K562 (cell line): ENCODE measurements around the gene HPCA. TPM values are rescaled to one million over a fixed set of nuclear protein-coding genes. Genes with fewer than 3 reads are reported as not detected.

ENCODE experiments used
- ATAC-seq: fragments of 200-7000 bp; cut with Tn5 transposase; 3 replicates; pipeline ENCODE4 v1.9.1; 2020; ENCODE audit warnings: moderate library complexity
- BruUV-seq: library from RNA; stranded (reverse); fragments of 400-500 nt; replicated peaks from 2 replicates; lab custom pipeline; 2021; lab: Mats Ljungman, UMichigan
- CTCF ChIA-PET: fragments of 300-600 bp; formaldehyde crosslinking; extraction: SDS; loops from one replicate; lab custom pipeline; 2021; ENCODE audit warnings: low intra/inter-chr PET ratio; lab: Yijun Ruan, JAX
- POLR2A ChIA-PET: fragments of 300-600, 350-650 bp; sonication (Branson Sonifier 250); formaldehyde crosslinking; extraction: SDS; loops from one replicate; lab custom pipeline; 2021; ENCODE audit warnings: antibody characterized with exemption, inconsistent platforms; lab: Yijun Ruan, JAX
- DNase-seq, 4 experiments: peaks; one replicate each; pipeline versions ENCODE4 v3.0.0 to v3.0.0-alpha.2; 2011 to 2018; ENCODE audit warnings: low spot score in 3 of 4, mixed read lengths in 3 of 4; ENCODE audit errors: extremely low read depth in 1 of 4
- FAIRE-seq: peaks from 2 replicates; lab custom pipeline; 2011; peaks lifted over from hg19 to GRCh38; lab: Jason Lieb, UNC
- H2AFZ ChIP-seq: 2 replicates; pipeline ENCODE4 v1.6.0; 2011; ENCODE audit warnings: low read depth, low read length, control low read depth, inconsistent platforms
- H3K27ac ChIP-seq: fragments of 200-600 bp; 3 replicates; pipeline ENCODE4 v1.8.0; 2011; ENCODE audit warnings: low read depth, mild to moderate bottlenecking, control low read depth, inconsistent platforms, low read length, moderate library complexity, mixed read lengths; ENCODE audit errors: extremely low read depth
- H3K27me3 ChIP-seq, 2 experiments: fragments of 300-600 bp in 1 of 2; 2 replicates in 1 of 2; 3 replicates in 1 of 2; pipeline versions ENCODE4 v1.6.0 to v1.8.0; 2011; ENCODE audit warnings: inconsistent platforms in 2 of 2, low read length in 2 of 2, mild to moderate bottlenecking in 1 of 2, mixed read lengths in 1 of 2, moderate library complexity in 1 of 2; ENCODE audit not compliant: control insufficient read depth in 2 of 2, insufficient read depth in 2 of 2
- H3K36me3 ChIP-seq: fragments of 300-600 bp; 3 replicates; pipeline ENCODE4 v1.8.0; 2011; ENCODE audit warnings: mild to moderate bottlenecking, low read length, inconsistent platforms; ENCODE audit not compliant: control insufficient read depth, insufficient read depth
- H3K4me1 ChIP-seq, 2 experiments: fragments of 200-600 bp in 1 of 2; replicated peaks in 1 of 2; 2 replicates in 1 of 2; 3 replicates in 1 of 2; pipeline versions ENCODE4 v1.5.1 to v1.8.0; 2011; ENCODE audit warnings: inconsistent platforms in 2 of 2, low read length in 2 of 2, mild to moderate bottlenecking in 1 of 2, mixed read lengths in 1 of 2, moderate library complexity in 1 of 2; ENCODE audit not compliant: control insufficient read depth in 2 of 2, insufficient read depth in 2 of 2
- H3K4me2 ChIP-seq: 2 replicates; pipeline ENCODE4 v1.6.1; 2011; ENCODE audit warnings: low read length, control low read depth, inconsistent platforms, mixed read lengths; ENCODE audit not compliant: insufficient read depth
- H3K4me3 ChIP-seq: fragments of 200-600 bp; sonication (generic), shearing (Covaris generic); 2 replicates; pipeline ENCODE4 v1.5.1; 2016; ENCODE audit warnings: control low read depth, inconsistent platforms
- H3K79me2 ChIP-seq: fragments of 200-600 bp; 3 replicates; pipeline ENCODE4 v1.8.0; 2011; ENCODE audit warnings: low read length, inconsistent platforms; ENCODE audit not compliant: control insufficient read depth, insufficient read depth
- H3K9ac ChIP-seq, 2 experiments: 2 replicates each; pipeline versions ENCODE4 v1.6.0 to v1.6.1; 2011; ENCODE audit warnings: low read depth in 2 of 2, low read length in 2 of 2, control low read depth in 1 of 2, inconsistent platforms in 1 of 2, mild to moderate bottlenecking in 1 of 2, mixed read lengths in 1 of 2; ENCODE audit not compliant: insufficient read depth in 1 of 2
- H3K9me1 ChIP-seq: one replicate; pipeline ENCODE4 v1.6.0; 2011; ENCODE audit warnings: inconsistent platforms, mild to moderate bottlenecking, low read length, moderate library complexity; ENCODE audit not compliant: control insufficient read depth, insufficient read depth
- H3K9me3 ChIP-seq: replicated peaks from 2 replicates; pipeline ENCODE4 v1.5.1; 2011; ENCODE audit warnings: low read depth, low read length, inconsistent platforms; ENCODE audit not compliant: control insufficient read depth, insufficient read depth
- H4K20me1 ChIP-seq: replicated peaks from 2 replicates; pipeline ENCODE4 v1.6.1; 2011; ENCODE audit warnings: low read length, inconsistent platforms, mixed read lengths; ENCODE audit not compliant: control insufficient read depth, insufficient read depth
- CAMTA2 ChIP-seq: fragments of 250-450 bp; sonication (Bioruptor Pico); conservative IDR thresholded peaks from 2 replicates; pipeline ENCODE4 v1.5.1; 2022
- CSDE1 ChIP-seq, 2 experiments: fragments of 450-650 bp; IDR thresholded peaks; 2 replicates each; pipeline ENCODE4 v1.6.1; 2016; ENCODE audit warnings: mild to moderate bottlenecking in 1 of 2
- FOXK1 ChIP-seq: sonication (generic); formaldehyde crosslinking; IDR thresholded peaks from 2 replicates; pipeline ENCODE4 v1.8.0; 2022; ENCODE audit warnings: missing genetic modification reagents, mild to moderate bottlenecking, borderline replicate concordance
- WGBS: fragments of 100-300 bp; shearing (Covaris generic); methylation state at CpG from one replicate; pipeline ENCODE4 v1.1.6; 2016; ENCODE audit warnings: low coverage, mixed read lengths; ENCODE audit not compliant: insufficient coverage; ENCODE audit errors: missing lambda C conversion rate; 5-methylcytosine and 5-hydroxymethylcytosine counted together
- in situ Hi-C: fragments of 300-500 bp; cut with MboI; formaldehyde crosslinking; loops from 4 replicates; pipeline ENCODE4 v1.15.0; 2018; ENCODE audit warnings: inconsistent platforms, mixed read lengths
- intact Hi-C: fragments of 100-400 bp; cut with micrococcal nuclease; formaldehyde crosslinking; loops from 2 replicates; pipeline ENCODE4 v1.14.2; 2022
- polyA plus RNA-seq, 8 experiments: library from polyadenylated mRNA; depleted of rRNA in 4 of 8; stranded (reverse) in 5 of 8; unstranded in 3 of 8; fragments of >200 nt; fragmentation: Nextera tagmentation in 2 of 8; fragmentation: Illumina TruSeq in 1 of 8; extraction: Ambion mirVana in 2 of 8; extraction: Trizol in 1 of 8; gene quantifications; 2 replicates each; pipeline versions ENCODE4 v1.2.1 to v1.2.3, GENCODE V29; 2011 to 2014; ENCODE audit warnings: inconsistent platforms in 1 of 8, missing spikeins in 1 of 8
- total RNA-seq, 7 experiments: library from RNA; depleted of rRNA in 6 of 7; stranded (reverse); fragments of >200 nt in 6 of 7; fragmentation: Illumina TruSeq in 2 of 7; extraction: Trizol in 2 of 7; gene quantifications; 2 replicates each; pipeline versions ENCODE4 v1.2.1 to v1.2.3, GENCODE V29; 2011 to 2021; ENCODE audit warnings: low replicate concordance in 1 of 7
- TF ChIP-seq, protein P1 (sequence below): sonication (generic); IDR thresholded peaks from 2 replicates; pipeline ENCODE4 v1.6.1; 2016

The HPCA gene
- total and polyA plus RNA-seq, 9 of the 15 experiments (the other 6 are each of a cell fraction or from before 2014, with no cell fraction given) = not detected

DNA sequence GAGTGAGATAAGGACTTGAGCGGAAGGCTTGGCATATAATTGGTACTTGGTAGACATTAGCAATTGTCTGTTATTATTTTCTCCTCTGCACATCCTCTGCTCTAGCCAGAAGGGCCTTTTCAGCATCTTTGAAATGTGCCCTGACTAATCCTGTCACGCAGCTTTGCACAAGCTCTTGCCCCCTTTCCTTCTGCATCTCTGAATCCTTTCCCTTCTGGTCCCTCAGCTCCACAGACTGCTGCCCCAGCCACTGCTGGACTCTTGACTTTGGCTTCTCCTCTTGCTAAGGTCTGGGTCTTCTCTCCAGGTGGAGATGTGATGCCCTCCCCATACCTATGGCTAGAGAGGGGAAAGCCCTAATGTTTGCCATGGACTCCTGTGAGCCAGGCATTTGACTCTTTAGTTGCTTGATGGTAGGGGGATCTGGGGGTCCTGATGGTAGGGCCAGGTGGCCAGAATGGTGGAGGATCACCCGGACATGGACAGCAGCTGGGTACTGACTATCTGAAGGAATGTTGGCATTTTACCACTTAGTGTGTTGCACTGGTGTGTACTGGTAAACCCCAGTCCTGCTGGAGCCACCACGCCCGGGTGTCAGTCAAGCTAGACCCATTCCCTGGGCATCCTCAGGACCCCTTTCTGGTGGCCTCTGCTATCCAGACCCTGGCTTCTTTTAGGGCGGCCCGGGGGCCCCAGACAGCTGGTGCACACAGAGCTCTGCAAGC lies 4.4 kb downstream of the HPCA start:
- ChIA-PET POLR2A (interaction anchor here (0.6 to 1.0 kb wide), 3 partner anchors 93 to 794 kb away, joined by 3 read pairs; no protein-coding TSS in a partner anchor), CTCF (no interaction called here)
- peaks cover 5 to 30% of the 10 kb centered on the region in 2 experiments; a peak in 4 of 5 replicates for H3K4me1 ChIP-seq
- TF ChIP-seq, protein P1, sequence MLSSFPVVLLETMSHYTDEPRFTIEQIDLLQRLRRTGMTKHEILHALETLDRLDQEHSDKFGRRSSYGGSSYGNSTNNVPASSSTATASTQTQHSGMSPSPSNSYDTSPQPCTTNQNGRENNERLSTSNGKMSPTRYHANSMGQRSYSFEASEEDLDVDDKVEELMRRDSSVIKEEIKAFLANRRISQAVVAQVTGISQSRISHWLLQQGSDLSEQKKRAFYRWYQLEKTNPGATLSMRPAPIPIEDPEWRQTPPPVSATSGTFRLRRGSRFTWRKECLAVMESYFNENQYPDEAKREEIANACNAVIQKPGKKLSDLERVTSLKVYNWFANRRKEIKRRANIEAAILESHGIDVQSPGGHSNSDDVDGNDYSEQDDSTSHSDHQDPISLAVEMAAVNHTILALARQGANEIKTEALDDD = 0 out of 2 replicates have a peak, but pooled peaks have one; percentile 23
- TF ChIP-seq FOXK1 (CRISPR knock-in tag) = no peak
- TF ChIP-seq, all 486 proteins: peak for 1
- Histone ChIP-seq H3K27me3 (peaks cover 5 to 59% of the 10 kb centered on the region in 2 experiments; a peak in 3 of 5 replicates), H3K79me2 (no peaks in the 10 kb centered on the region), H3K27ac (no peak overlapping the region), H3K36me3 (no peaks in the 10 kb centered on the region), H3K4me2 (no peak overlapping the region), H4K20me1 (peaks cover 33% of the 10 kb centered on the region; the same call in 1 of the 2 replicates), H2AFZ (no peak overlapping the region), H3K4me3 (no peak overlapping the region), H3K9ac (no peak overlapping the region), H3K9me3 (no peaks in the 10 kb centered on the region), H3K9me1 (no peaks in the 10 kb centered on the region)
- FAIRE-seq (peak; percentile 46), ATAC-seq (no peak), DNase-seq (no peak)
- intact Hi-C loops (no loop called here), in situ Hi-C loops (loop anchor here (25.0 kb wide), 1 partner anchor 722 kb away; no protein-coding TSS in a partner anchor)
- 3% methylated on average over 7 of the region's 7 CpGs for WGBS
- BruUV-seq = no TSS peak

DNA sequence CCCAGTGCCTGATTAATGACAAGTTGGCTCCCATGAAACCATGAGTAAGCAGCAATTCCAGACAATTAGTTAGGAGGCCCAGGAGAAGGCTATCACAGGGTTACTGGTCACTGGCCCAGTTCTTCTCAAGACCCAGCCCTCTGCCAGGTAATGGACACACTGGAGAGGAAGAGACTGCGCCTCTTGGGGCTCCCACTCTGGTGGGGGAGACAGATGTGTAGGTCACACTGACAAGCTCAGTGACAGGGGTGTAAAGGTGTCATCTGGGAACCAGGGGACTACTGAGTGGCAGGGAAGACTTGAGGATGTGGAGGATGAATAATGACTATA lies 4.9 kb downstream of the HPCA start:
- intact Hi-C loops (no loop called here), in situ Hi-C loops (loop anchor here (25.0 kb wide), 1 partner anchor 721 kb away; no protein-coding TSS in a partner anchor)
- Histone ChIP-seq H3K27ac (no peak overlapping the region), H3K36me3 (no peaks in the 10 kb centered on the region), H3K4me3 (no peak overlapping the region), H3K4me1 (peaks cover 5 to 25% of the 10 kb centered on the region in 2 experiments; a peak in 4 of 5 replicates), H3K4me2 (no peak overlapping the region), H2AFZ (no peak overlapping the region), H3K27me3 (peaks cover 5 to 63% of the 10 kb centered on the region in 2 experiments; a peak in 3 of 5 replicates), H3K9me3 (no peaks in the 10 kb centered on the region), H4K20me1 (peaks cover 35% of the 10 kb centered on the region; the same call in 1 of the 2 replicates), H3K9me1 (no peaks in the 10 kb centered on the region), H3K9ac (no peak overlapping the region), H3K79me2 (no peaks in the 10 kb centered on the region)
- DNase-seq (no peak), FAIRE-seq (no peak), ATAC-seq (no peak)
- TF ChIP-seq CAMTA2 (CRISPR knock-in tag) (no peak), CSDE1 (IDR thresholded peaks at IDR 0.05) (no peak)
- TF ChIP-seq, protein P1 = 0 out of 2 replicates have a peak, but pooled peaks have one; percentile 9
- no TSS peak for BruUV-seq
- 0% methylated on average over 1 of the region's 1 CpG for WGBS
- ChIA-PET POLR2A (interaction anchor here (0.6 kb wide), 1 partner anchor 93 kb away, joined by 3 read pairs; no protein-coding TSS in a partner anchor), CTCF (no interaction called here)
